Stimulated activated CD8-positive, alpha-beta memory T cell treated with anti-CD3 and anti-CD28 coated beads, Interleukin-12 subunit alpha, Interleukin-12 subunit beta, amount 100 ng/mL, for 24 hours (primary cell): ENCODE data around the gene GPR150.

ENCODE experiments used
- DNase-seq: peaks from one replicate; pipeline ENCODE4 v3.0.0-alpha.2; 2020; ENCODE audit errors: extremely low read depth

Gene GPR150

DNA sequence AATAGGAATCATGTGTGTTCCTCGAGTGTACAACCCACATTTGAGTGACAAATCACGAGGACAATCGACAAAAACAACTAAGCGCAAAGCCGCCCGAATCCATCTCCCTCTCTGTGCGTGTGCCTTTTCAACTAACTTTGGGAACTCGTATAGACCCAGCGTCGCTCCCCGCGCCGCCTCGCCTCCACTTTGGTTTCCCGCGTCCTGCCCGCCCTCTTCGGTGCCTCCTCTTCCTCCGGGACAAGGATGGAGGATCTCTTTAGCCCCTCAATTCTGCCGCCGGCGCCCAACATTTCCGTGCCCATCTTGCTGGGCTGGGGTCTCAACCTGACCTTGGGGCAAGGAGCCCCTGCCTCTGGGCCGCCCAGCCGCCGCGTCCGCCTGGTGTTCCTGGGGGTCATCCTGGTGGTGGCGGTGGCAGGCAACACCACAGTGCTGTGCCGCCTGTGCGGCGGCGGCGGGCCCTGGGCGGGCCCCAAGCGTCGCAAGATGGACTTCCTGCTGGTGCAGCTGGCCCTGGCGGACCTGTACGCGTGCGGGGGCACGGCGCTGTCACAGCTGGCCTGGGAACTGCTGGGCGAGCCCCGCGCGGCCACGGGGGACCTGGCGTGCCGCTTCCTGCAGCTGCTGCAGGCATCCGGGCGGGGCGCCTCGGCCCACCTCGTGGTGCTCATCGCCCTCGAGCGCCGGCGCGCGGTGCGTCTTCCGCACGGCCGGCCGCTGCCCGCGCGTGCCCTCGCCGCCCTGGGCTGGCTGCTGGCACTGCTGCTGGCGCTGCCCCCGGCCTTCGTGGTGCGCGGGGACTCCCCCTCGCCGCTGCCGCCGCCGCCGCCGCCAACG lies at the start of gene GPR150:
Gene GPR150 (plus strand): TSS at position 58 of the 840 bp plus-strand sequence. CDS start 189 bp downstream, at position 247.
- DNase-seq = no peak

GRCh38 chr5:95572016-95572415 lies 47.9 kb upstream of the GPR150 start:
- no peak for DNase-seq

- DNase-seq = no peak
Observed at GRCh38 chr5:95581576-95581975, 38.3 kb upstream of the GPR150 start.

- DNase-seq = no peak
Observed at GRCh38 chr5:95583992-95584391, 35.9 kb upstream of the GPR150 start.

DNA sequence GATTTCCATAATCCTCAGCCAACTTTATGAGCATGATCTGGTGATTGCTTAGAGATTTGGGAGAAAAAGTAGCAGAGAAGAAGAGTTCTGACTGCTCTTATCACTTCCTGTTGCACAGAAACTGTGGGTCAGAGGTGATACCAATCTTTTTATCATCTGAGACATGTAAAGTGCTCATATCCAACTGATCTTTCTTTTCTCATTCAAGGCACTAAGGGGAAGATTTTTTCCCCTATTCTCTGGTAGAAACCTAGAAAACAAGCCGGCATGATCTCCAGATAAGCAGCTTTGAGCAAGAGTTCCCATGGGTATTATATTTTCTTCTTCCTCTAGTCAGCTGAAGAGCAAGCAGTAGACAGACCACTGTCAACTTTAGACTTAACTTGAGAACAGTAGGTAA lies 29.0 kb upstream of the GPR150 start:
- DNase-seq = no peak

DNA sequence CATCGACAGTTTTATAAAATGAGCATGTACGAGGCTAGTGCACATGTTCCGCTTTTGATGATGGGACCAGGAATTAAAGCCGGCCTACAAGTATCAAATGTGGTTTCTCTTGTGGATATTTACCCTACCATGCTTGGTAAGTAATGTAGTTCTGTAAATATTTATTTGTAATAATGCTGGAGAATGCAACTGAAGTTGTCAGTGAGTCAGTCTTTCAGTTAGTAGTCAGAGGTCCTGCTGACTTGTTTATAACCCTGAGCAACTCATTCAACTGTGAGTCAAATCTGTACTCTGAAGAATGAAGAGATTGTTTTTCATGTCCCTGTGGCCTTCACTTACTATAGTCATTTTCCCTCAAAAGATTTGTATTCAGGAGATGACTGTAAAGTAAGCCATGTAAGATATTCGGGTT lies 28.4 kb upstream of the GPR150 start:
- DNase-seq = no peak

GRCh38 chr5:95595289-95595931 lies 24.5 kb upstream of the GPR150 start:
- DNase-seq = no peak

DNA sequence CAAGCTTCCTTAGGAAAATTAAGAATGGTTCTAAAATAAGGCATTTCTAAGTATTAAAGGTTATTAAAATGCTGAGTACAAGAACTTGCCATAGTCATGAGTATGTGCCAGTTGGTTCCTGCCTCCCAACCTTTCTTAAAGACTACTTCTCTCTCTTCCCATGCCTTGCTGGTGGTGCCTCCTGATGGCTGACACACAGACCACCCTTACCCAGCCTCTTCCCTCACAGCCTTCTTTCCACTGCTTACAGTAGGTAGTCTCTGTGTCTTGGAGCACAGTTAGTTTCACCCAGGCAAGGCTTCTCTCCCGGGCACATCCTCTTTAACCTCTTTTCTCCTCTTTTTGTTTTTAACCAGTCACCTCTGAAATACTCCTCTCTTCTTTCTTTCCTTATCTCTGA lies 20.6 kb upstream of the GPR150 start:
- no peak for DNase-seq

- no peak for DNase-seq
Observed at GRCh38 chr5:95600557-95600956, 19.3 kb upstream of the GPR150 start.

GRCh38 chr5:95605786-95606185 lies 14.1 kb upstream of the GPR150 start:
- no peak for DNase-seq

- DNase-seq = no peak
Observed at GRCh38 chr5:95606419-95606818, 13.5 kb upstream of the GPR150 start.

- DNase-seq = no peak
Observed at GRCh38 chr5:95609711-95610110, 10.2 kb upstream of the GPR150 start.

DNA sequence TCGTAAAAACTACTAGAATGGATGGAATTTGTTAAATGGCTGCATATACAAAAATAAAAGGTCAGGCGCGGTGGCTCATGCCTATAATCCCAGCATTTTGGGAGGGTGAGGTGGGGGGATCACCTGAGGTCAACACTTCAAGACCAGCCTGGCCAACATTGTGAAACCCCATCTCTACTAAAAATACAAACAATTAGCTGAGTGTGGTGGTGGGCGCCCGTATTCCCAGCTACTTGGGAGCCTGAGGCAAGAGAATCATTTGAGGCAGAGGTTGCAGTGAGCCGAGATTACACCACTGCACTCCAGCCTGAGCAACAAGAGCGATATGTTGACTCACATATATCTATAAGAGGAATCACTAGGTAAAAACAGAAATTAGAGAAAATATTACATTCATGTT lies 9.3 kb upstream of the GPR150 start:
- no peak for DNase-seq

DNA sequence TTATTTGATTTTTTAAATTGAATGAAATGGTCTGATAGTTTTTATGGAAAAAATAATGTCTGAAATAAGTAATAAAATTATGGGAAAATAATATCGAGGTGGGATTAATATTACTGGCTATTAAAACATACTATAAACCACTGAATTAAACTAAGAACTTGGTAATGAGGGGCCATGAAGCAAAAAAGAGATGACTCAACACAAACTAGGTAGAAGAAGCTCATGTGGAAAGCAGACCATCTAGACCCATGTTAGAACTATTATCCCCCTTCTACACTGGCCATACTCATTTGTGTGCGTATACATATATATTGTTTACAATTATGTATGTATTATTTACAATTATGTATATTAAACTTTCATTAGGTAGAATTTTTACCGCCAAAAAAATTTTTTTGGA lies 8.5 kb upstream of the GPR150 start:
- DNase-seq = no peak

- DNase-seq = no peak
Observed at GRCh38 chr5:95613514-95613913, 6.4 kb upstream of the GPR150 start.

GRCh38 chr5:95615164-95615467 lies 4.8 kb upstream of the GPR150 start:
- DNase-seq = no peak

DNA sequence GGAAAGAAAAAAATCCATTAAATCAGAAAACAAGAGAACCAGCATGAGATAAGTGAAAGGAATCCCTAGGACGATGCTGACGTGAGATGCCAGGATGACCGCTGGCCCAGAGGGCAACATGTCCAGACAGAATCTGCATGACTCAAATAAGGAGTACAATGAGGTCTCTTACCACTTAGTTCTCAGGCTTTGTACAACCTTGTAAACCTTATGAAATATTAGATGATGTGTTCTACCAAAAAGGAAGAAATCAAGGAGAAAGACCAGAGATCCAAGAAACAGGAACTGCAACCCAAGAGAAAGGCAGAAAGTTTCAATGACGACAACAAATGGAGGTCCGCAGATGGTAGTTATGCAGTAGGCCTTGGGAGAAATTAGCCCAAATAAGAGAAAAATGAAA lies 2.8 kb upstream of the GPR150 start:
- no peak for DNase-seq

GRCh38 chr5:95619096-95619495 lies 791 bp upstream of the GPR150 start:
- DNase-seq = no peak

DNA sequence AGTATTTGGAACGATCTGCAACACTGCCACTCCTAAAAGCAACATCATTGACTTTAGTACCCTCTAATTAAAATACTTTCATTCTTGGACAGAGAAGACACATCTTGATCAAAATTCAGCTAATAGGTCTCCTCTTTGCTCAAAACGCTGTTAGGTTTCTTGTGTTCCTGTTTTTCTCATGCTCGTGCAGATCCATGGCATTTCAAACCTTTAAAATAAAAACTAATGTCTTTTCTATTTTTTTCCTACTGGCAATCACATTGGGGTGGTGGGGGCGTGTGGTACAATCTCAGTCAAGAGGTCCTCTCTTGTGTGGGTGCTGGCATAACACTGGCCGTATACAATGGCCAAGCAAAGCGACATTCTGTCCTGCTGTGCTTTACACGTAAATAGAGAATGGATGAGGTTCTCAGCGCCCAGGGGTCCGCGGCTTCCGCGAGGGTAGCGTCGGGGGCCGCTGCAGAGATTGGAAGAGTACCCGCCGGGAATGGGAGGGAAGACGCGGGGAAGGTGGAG lies 315 bp upstream of the GPR150 start:
- no peak for DNase-seq

DNA sequence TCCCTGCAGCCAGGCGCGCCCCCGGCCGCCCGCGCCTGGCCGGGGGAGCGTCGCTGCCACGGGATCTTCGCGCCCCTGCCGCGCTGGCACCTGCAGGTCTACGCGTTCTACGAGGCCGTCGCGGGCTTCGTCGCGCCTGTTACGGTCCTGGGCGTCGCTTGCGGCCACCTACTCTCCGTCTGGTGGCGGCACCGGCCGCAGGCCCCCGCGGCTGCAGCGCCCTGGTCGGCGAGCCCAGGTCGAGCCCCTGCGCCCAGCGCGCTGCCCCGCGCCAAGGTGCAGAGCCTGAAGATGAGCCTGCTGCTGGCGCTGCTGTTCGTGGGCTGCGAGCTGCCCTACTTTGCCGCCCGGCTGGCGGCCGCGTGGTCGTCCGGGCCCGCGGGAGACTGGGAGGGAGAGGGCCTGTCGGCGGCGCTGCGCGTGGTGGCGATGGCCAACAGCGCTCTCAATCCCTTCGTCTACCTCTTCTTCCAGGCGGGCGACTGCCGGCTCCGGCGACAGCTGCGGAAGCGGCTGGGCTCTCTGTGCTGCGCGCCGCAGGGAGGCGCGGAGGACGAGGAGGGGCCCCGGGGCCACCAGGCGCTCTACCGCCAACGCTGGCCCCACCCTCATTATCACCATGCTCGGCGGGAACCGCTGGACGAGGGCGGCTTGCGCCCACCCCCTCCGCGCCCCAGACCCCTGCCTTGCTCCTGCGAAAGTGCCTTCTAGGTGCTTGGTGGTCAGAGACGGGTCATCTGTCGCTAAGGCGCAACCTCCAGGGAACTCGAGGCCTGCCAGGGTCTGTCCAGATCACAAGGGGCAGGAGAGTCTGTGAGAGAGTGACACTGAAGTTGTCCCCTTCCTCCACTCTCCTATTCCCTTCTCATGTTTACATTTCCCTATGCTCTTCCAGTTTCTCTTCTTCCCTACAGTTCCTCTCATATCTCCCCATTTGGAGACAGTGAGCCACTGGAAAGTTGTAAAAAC lies 1.3 kb downstream of the GPR150 start:
- no peak for DNase-seq

GRCh38 chr5:95621839-95622629 lies 2.1 kb downstream of the GPR150 start:
- DNase-seq = no peak
